ENCODE data around the gene CRIP1.

The CRIP1 gene

GRCh38 chr14:105486163-105486973 lies at the start of gene CRIP1:
Gene CRIP1, plus strand, starts transcription at chr14:105486886. Its CDS starts 374 bp downstream, at chr14:105487260.
- DNase-seq: no peak

GRCh38 chr14:105436891-105437722 lies 49.6 kb upstream of the CRIP1 start:
- no peak for DNase-seq

- DNase-seq: no peak
Observed at GRCh38 chr14:105437723-105438500, 48.8 kb upstream of the CRIP1 start.

- DNase-seq: no peak
Observed at GRCh38 chr14:105439179-105439578, 47.5 kb upstream of the CRIP1 start.

GRCh38 chr14:105439710-105440553 lies 46.8 kb upstream of the CRIP1 start:
- no peak for DNase-seq

- DNase-seq: no peak
Observed at GRCh38 chr14:105440554-105440900, 46.2 kb upstream of the CRIP1 start.

- no peak for DNase-seq
Observed at GRCh38 chr14:105440992-105441391, 45.7 kb upstream of the CRIP1 start.

- no peak for DNase-seq
Observed at GRCh38 chr14:105442125-105442524, 44.6 kb upstream of the CRIP1 start.

- no peak for DNase-seq
Observed at GRCh38 chr14:105442834-105443233, 43.9 kb upstream of the CRIP1 start.

- DNase-seq: no peak
Observed at GRCh38 chr14:105444859-105445258, 41.8 kb upstream of the CRIP1 start.

GRCh38 chr14:105445290-105445689 lies 41.4 kb upstream of the CRIP1 start:
- no peak for DNase-seq

GRCh38 chr14:105445901-105446845 lies 40.5 kb upstream of the CRIP1 start:
- no peak for DNase-seq

GRCh38 chr14:105446971-105447370 lies 39.7 kb upstream of the CRIP1 start:
- no peak for DNase-seq

GRCh38 chr14:105447651-105448640 lies 38.7 kb upstream of the CRIP1 start:
- DNase-seq: no peak

- peak; percentile 68 for DNase-seq
Observed at GRCh38 chr14:105448706-105449111, 38.0 kb upstream of the CRIP1 start.

- DNase-seq: no peak
Observed at GRCh38 chr14:105449276-105450122, 37.2 kb upstream of the CRIP1 start.

GRCh38 chr14:105450123-105450505 lies 36.6 kb upstream of the CRIP1 start:
- DNase-seq: no peak

GRCh38 chr14:105450864-105451720 lies 35.6 kb upstream of the CRIP1 start:
- DNase-seq: no peak

All from stimulated activated CD4-positive, alpha-beta T cell treated with anti-CD3 and anti-CD28 coated beads, Interleukin-4, amount 100 ng/mL, for 1 hour (primary cell).